Calu3 (cell line): ENCODE results near the gene DNAI4. TPM values are rescaled to one million over a fixed set of nuclear protein-coding genes. Genes with fewer than 3 reads are reported as not detected.

Experiments
- BruUV-seq: library from RNA; stranded (reverse); fragments of 400-500 nt; replicated peaks from 2 replicates; lab custom pipeline; 2021; lab: Mats Ljungman, UMichigan
- CTCF ChIA-PET: fragments of 300-600 bp; sonication (Branson Sonifier 250); formaldehyde crosslinking; loops from one replicate; lab custom pipeline; 2022; ENCODE audit warnings: antibody characterized with exemption; lab: Charles Lee
- DNase-seq: peaks from one replicate; pipeline ENCODE4 v3.0.0; 2022
- H3K27ac Mint-ChIP-seq: one replicate; pipeline ENCODE4 v1.8.0; 2022; ENCODE audit warnings: mixed read lengths; ENCODE audit not compliant: unreplicated experiment
- H3K27me3 Mint-ChIP-seq: one replicate; pipeline ENCODE4 v1.8.0; 2022; ENCODE audit warnings: mixed read lengths; ENCODE audit not compliant: unreplicated experiment
- H3K36me3 Mint-ChIP-seq: one replicate; pipeline ENCODE4 v1.8.0; 2022; ENCODE audit warnings: mild to moderate bottlenecking, moderate library complexity, mixed read lengths; ENCODE audit not compliant: insufficient read depth, unreplicated experiment
- H3K4me1 Mint-ChIP-seq: one replicate; pipeline ENCODE4 v1.8.0; 2022; ENCODE audit warnings: mild to moderate bottlenecking, low read depth, mixed read lengths; ENCODE audit not compliant: unreplicated experiment
- H3K4me3 Mint-ChIP-seq: one replicate; pipeline ENCODE4 v1.8.0; 2022; ENCODE audit warnings: mild to moderate bottlenecking, low read depth, moderate library complexity, mixed read lengths; ENCODE audit not compliant: unreplicated experiment
- H3K9me3 Mint-ChIP-seq: one replicate; pipeline ENCODE4 v1.8.0; 2022; ENCODE audit warnings: low read depth, mixed read lengths; ENCODE audit not compliant: unreplicated experiment
- intact Hi-C: fragments of 100-400 bp; cut with micrococcal nuclease; formaldehyde crosslinking; loops from one replicate; pipeline ENCODE4 v1.10.0; 2022; ENCODE audit not compliant: unreplicated experiment
- total RNA-seq: library from RNA; stranded (reverse); gene quantifications from 2 replicates; pipeline ENCODE4 v1.2.3, GENCODE V29; 2022
- TF ChIP-seq, protein P1 (sequence below): fragments of 200-600 bp; IDR thresholded peaks from one replicate; pipeline ENCODE4 v1.8.0; 2022; ENCODE audit warnings: antibody characterized with exemption; ENCODE audit not compliant: unreplicated experiment

DNAI4 gene
- total RNA-seq, 1 experiment from 2014 or later, result 5.6 TPM

DNA sequence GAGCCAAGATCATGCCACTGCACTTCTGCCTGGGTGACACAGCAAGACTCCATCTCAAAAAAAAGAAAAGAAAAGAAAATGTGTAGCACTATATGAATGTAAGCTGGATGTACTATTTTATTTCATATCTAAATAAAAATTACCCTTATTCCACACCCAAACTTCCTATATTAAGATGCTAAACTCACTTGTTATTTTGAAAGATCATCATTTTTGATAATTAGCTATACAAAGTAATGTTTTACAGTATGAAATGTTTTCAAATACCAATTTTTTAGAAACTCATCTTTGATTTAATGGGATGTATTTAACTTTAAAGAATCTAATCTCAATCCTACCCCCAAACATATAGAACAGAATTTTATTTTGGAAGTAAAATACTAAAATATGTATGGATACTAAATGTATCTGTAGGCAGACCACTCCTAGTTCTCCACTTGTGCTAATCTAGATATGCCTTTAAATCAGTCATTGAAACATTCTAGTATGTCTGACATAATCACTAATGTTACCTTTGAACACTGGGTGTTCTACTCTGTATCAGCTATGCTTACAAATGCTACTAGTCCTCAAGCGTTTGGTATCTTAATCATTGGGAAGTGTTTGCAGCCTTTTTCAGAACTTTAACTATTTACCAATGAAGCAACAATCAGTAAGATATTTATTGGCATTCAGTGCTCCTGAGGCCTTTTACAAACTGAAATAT lies 13.0 kb upstream of the DNAI4 start:
- CTCF ChIA-PET, result interaction anchor here (0.6 to 1.3 kb wide), 3 partner anchors 10 to 1004 kb away, joined by 3 to 5 read pairs (median 4); no protein-coding TSS in a partner anchor
- DNase-seq, result no peak
- TF ChIP-seq, protein P1, sequence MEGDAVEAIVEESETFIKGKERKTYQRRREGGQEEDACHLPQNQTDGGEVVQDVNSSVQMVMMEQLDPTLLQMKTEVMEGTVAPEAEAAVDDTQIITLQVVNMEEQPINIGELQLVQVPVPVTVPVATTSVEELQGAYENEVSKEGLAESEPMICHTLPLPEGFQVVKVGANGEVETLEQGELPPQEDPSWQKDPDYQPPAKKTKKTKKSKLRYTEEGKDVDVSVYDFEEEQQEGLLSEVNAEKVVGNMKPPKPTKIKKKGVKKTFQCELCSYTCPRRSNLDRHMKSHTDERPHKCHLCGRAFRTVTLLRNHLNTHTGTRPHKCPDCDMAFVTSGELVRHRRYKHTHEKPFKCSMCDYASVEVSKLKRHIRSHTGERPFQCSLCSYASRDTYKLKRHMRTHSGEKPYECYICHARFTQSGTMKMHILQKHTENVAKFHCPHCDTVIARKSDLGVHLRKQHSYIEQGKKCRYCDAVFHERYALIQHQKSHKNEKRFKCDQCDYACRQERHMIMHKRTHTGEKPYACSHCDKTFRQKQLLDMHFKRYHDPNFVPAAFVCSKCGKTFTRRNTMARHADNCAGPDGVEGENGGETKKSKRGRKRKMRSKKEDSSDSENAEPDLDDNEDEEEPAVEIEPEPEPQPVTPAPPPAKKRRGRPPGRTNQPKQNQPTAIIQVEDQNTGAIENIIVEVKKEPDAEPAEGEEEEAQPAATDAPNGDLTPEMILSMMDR, result no peak
- intact Hi-C loops, result loop anchor here (10.0 kb wide), 1 partner anchor 497 kb away; the partner anchor contains the start of gene SERBP1
- Mint-ChIP-seq H3K36me3 (peaks cover 27% of the 10 kb centered on the region), H3K4me3 (no peak overlapping the region), H3K4me1 (peaks cover 27% of the 10 kb centered on the region), H3K9me3 (no peaks in the 10 kb centered on the region), H3K27ac (no peak overlapping the region), H3K27me3 (no peaks in the 10 kb centered on the region)
- BruUV-seq, result no TSS peak

DNA sequence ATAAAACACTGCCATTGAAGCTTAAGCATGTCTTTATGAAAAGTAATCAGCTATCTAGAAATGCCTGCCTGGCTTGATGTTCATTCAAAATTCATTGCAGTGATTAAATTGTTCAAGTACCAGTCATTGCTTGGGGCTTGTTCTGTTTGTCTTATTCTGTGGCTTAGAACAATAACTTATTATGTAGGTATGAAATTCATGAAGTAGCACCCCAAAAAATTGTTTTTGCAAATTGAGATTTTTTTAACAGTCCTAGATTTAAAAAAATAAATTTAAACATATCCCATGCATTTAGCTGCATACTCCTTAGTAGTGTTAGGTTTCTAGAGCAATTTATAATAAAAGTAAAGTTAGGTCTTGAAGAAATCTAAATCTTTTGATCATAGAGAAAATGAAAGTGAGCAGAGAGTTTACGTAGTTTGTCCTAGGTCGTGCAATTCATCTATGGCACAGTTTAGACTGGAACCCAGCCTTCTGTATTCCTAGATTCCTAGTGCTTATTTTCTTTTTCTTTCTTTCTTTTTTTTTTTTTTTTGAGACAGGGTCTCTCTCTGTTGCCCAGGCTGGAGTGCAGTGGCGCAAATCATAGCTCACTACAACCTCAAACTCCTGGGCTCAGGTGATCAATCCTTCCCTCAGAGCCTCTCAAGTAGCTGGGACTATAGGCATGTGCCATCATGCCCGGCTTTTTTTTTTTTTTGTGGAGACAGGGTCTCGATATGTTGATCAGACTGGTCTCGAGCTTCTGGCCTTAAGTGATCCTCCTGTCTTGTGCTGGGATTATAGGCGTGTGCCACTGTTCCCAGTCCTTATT lies 9.4 kb upstream of the DNAI4 start:
- no peaks in the 10 kb centered on the region for H3K27me3 Mint-ChIP-seq
- DNase-seq, result no peak
- peak overlapping the region; percentile 85 for H3K27ac Mint-ChIP-seq
- intact Hi-C loops, result loop anchor here (2.0 to 10.0 kb wide), 3 partner anchors 51 to 501 kb away; partner anchors contain the start of gene SERBP1
- peaks cover 48% of the 10 kb centered on the region for H3K36me3 Mint-ChIP-seq
- BruUV-seq, result no TSS peak
- no peaks in the 10 kb centered on the region for H3K9me3 Mint-ChIP-seq
- H3K4me1 Mint-ChIP-seq, result peaks cover 15% of the 10 kb centered on the region
- CTCF ChIA-PET, result interaction anchor here (0.7 to 1.1 kb wide), 2 partner anchors 10 to 583 kb away, joined by 3 to 4 read pairs; partner anchors contain the start of genes DNAI4 and MIER1
- peak overlapping the region; percentile 77 for H3K4me3 Mint-ChIP-seq
- TF ChIP-seq, protein P1, result no peak

DNA sequence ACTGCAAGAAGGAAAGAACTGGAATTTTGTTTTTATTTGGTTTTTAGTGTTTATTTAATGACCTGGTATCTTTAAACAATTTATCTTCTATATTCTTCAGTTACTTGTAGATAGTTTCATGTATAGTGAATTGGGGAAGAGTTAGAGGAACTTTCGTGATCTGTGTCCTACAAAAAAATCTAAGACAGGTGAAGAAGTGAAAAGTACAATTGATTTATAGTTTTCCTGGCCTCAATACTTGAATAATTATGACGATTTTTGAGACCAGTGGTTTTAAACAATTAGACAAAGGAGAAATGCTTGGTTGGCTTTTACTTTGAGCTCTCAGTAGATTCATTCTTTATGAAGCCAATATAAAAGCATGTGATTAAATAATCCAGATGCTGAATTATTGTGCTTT lies 7.6 kb upstream of the DNAI4 start:
- no peaks in the 10 kb centered on the region for H3K27me3 Mint-ChIP-seq
- H3K27ac Mint-ChIP-seq, result peak overlapping the region; percentile 85
- TF ChIP-seq, protein P1, result no peak
- CTCF ChIA-PET, result no interaction called here
- peaks cover 9% of the 10 kb centered on the region for H3K4me1 Mint-ChIP-seq
- intact Hi-C loops, result loop anchor here (5.0 to 10.0 kb wide), 2 partner anchors 165 to 503 kb away; partner anchors contain the start of gene SERBP1
- BruUV-seq, result no TSS peak
- H3K9me3 Mint-ChIP-seq, result no peaks in the 10 kb centered on the region
- peaks cover 48% of the 10 kb centered on the region for H3K36me3 Mint-ChIP-seq
- peak overlapping the region; percentile 77 for H3K4me3 Mint-ChIP-seq
- no peak for DNase-seq

DNA sequence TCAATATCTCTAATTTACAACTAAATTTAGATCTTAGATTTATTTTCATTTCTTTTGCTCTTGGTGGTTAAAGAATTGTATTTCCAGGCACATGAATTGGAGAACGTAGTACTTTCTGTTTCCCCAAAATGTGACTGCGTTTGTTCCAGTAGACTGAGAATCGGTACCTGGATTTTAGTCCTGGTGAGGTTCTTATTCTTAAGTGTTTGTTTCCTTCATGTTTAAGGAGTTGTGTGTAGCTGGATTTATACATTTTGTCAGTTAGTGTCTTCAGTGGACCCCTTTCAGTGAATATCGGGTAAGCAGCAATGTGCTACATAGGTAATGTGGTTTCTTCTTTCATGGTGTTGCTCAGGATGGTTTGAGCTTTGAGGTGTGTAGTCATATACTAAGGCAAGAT lies 6.9 kb upstream of the DNAI4 start:
- H3K4me3 Mint-ChIP-seq, result peak overlapping the region; percentile 77
- BruUV-seq, result no TSS peak
- no peak for DNase-seq
- H3K9me3 Mint-ChIP-seq, result no peaks in the 10 kb centered on the region
- peaks cover 2% of the 10 kb centered on the region for H3K4me1 Mint-ChIP-seq
- CTCF ChIA-PET, result no interaction called here
- H3K27ac Mint-ChIP-seq, result peak overlapping the region; percentile 85
- intact Hi-C loops, result loop anchor here (5.0 to 10.0 kb wide), 2 partner anchors 164 to 503 kb away; partner anchors contain the start of gene SERBP1
- H3K27me3 Mint-ChIP-seq, result no peaks in the 10 kb centered on the region
- H3K36me3 Mint-ChIP-seq, result peaks cover 44% of the 10 kb centered on the region
- TF ChIP-seq, protein P1, result no peak
